GM18519 (cell line): ENCODE data around the gene CCDC17.
A peak's percentile ranks its signal among the peaks of the same experiment; 100 is the strongest.

ENCODE experiments used
- ATAC-seq: cut with Tn5 transposase; IDR thresholded peaks from one replicate; pipeline ENCODE4 v1.9.1; 2021; ENCODE audit warnings: mild to moderate bottlenecking, moderate library complexity; ENCODE audit not compliant: unreplicated experiment, low FRiP score

The CCDC17 gene

DNA sequence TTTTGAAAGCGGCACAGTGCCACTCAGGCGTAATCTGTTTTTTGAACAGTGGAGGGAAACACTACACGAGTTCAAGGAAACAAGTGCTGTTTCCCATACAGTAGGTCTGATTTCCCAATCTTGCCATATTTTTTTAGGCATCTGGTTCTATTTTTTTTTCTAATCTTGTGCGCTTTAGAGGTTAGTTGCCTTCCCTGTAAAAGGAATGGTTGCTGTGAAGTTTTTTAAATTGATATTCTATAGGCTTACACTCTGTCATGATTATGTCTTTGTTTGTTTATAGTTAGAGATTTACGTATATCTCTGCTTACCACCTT, 38.8 kb downstream of the CCDC17 start:
- no peak for ATAC-seq

DNA sequence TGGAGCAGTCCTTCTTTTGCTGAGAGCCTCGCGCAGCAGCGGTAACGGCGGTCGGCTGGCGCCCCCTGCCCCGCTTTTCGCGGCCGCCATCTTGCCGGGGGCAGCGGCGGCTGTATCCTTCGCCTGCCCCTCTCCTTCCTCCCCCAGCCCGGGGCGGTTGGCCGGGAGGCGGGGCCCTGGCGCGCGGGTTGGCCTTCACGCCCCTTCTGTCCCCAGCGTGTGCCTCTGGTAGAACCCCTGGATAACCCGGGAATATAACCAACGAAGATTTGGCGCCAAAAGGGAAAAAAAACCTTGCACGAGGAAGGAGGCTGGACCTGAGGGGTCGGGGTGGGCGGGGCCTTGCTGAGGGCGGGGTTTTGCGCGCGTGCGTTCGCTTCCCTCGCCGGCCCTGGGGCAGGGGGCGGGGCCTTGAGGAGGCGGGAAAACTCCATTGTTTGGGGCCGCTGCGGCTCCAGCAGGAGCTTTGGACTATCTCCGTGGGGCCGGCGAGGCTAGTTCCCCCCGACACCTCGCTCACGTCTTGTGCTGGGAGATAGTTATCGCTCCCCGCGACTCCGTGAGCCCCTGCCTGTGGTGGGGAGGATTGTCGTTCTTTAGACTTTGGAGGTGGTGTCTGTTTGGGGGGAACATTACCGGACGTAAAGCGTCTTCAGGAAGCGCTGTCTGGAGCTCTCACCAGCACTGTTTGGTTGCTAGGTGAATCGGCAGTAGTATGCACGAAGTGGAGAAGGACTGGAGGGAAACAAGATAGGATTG, 39.3 kb downstream of the CCDC17 start:
- no peak for ATAC-seq

GRCh38 chr1:45583666-45584350, 40.0 kb downstream of the CCDC17 start, which contains the start of gene NASP:
NASP (plus strand) TSS chr1:45584041; CDS start chr1:45584147, 106 bp downstream.
- peak; percentile 15 for ATAC-seq

DNA sequence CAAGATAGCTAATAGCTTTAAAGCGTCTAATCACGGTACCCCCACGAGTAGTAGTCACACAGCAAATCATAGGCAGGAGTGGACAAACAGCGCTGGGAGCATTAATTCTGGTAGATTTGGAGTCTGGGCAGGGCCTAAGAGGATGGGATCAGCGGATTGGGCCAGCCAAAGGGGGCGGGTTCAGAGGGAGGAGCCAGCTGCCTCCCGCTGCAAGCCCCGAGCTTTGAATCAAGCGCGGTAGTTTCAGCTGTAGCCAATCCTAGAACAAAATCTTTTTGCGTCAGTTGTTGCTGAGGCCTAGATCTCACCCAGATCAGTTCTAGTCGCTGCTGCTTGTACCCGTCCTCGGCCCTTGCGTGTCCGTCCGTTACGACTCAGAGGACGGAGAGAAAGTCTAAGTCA, 40.6 kb downstream of the CCDC17 start:
- ATAC-seq, result peak; percentile 62

DNA sequence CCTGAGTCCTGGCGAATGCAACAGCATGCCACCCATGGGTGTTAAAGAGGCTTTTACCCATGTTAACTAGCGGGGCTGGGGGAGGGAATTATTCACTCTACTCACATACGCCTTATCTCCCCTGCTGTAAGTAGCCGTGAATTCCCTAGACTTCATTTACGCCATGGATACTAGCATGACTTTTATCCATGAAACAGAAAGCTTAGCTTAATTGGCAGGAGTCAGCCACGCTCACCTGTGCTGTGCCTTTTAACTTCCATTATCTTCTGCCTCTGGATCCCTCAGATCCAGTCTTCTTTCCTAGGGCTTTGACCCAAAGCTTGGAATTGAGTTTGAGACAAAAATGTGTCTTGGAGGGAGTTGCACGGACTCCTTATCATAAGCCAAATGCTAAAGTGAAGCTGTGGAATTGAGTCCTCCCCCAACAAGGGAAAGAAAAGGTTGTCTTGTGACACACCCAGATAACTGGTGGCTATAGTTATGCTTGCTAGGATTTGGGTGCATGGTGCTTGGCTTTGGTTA, 49.7 kb downstream of the CCDC17 start:
- ATAC-seq, result no peak

GRCh38 chr1:45573231-45573804, 50.5 kb downstream of the CCDC17 start:
- no peak for ATAC-seq

- no peak for ATAC-seq
Measured at GRCh38 chr1:45570631-45571030, 53.2 kb downstream of the CCDC17 start.
